ENCODE measurements around the gene FOXP3. TPM values are rescaled to one million over a fixed set of nuclear protein-coding genes. Genes with fewer than 3 reads are reported as not detected.

The FOXP3 gene
- total RNA-seq, 4 donors from 2014 or later: not detected

- Histone ChIP-seq H3K27me3 (no peaks in the 10 kb centered on the region), H3K36me3 (no peaks in the 10 kb centered on the region), H3K27ac (no peak overlapping the region), H3K9me3 (no peaks in the 10 kb centered on the region), H3K4me1 (no peaks in the 10 kb centered on the region), H3K4me3 (no peak overlapping the region)
- intact Hi-C loops (cut with DNase I; ENCODE audit: low total_unique reads): no loop called here
- DNase-seq: no peak
- in situ Hi-C loops (cut with MboI; ENCODE audit: low pct_ligation_motif_present in 1 of 4, low pct_unique_long_range_greater_than_20kb in 1 of 4, low sequenced_read_pairs in 3 of 4): no loop called here
- no peak for TF ChIP-seq EP300 (IDR thresholded peaks at IDR 0.05; ENCODE audit: low read depth)
- no peak for TF ChIP-seq POLR2A (IDR thresholded peaks at IDR 0.05)
- TF ChIP-seq CTCF (IDR thresholded peaks at IDR 0.05): no peak
- no peak for TF ChIP-seq POLR2AphosphoS5 (IDR thresholded peaks at IDR 0.05)
- WGBS, 2 donors (ENCODE audit: low coverage in 1 of 2): 82% methylated on average over 8 of the region's 8 CpGs; no CpG with 5 or more reads in 1 of the 2 donors
Observed at GRCh38 chrX:49210406-49210805, 54.1 kb downstream of the FOXP3 start.

- no peak overlapping the region for H3K4me3 ChIP-seq
- intact Hi-C loops (cut with DNase I; ENCODE audit: low total_unique reads): no loop called here
- 61% methylated on average over 28 of the region's 28 CpGs; no CpG with 5 or more reads in 1 of the 2 donors for WGBS, 2 donors (ENCODE audit: low coverage in 1 of 2)
- no peak for DNase-seq
- H3K27me3 ChIP-seq: no peaks in the 10 kb centered on the region
- no peaks in the 10 kb centered on the region for H3K9me3 ChIP-seq
- no peaks in the 10 kb centered on the region for H3K36me3 ChIP-seq
- in situ Hi-C loops (cut with MboI; ENCODE audit: low pct_ligation_motif_present in 1 of 4, low pct_unique_long_range_greater_than_20kb in 1 of 4, low sequenced_read_pairs in 3 of 4): no loop called here
- no peak overlapping the region for H3K27ac ChIP-seq
- TF ChIP-seq CTCF (IDR thresholded peaks at IDR 0.05) (no peak), POLR2AphosphoS5 (IDR thresholded peaks at IDR 0.05) (no peak), POLR2A (IDR thresholded peaks at IDR 0.05) (no peak), EP300 (IDR thresholded peaks at IDR 0.05; ENCODE audit: low read depth) (no peak)
- H3K4me1 ChIP-seq: no peaks in the 10 kb centered on the region
Observed at GRCh38 chrX:49209434-49210251, 54.9 kb downstream of the FOXP3 start.

GRCh38 chrX:49208399-49208798 lies 56.1 kb downstream of the FOXP3 start:
- no peaks in the 10 kb centered on the region for H3K27me3 ChIP-seq
- in situ Hi-C loops (cut with MboI; ENCODE audit: low pct_ligation_motif_present in 1 of 4, low pct_unique_long_range_greater_than_20kb in 1 of 4, low sequenced_read_pairs in 3 of 4) (no loop called here), intact Hi-C loops (cut with DNase I; ENCODE audit: low total_unique reads) (no loop called here)
- H3K4me3 ChIP-seq: no peak overlapping the region
- no peaks in the 10 kb centered on the region for H3K4me1 ChIP-seq
- H3K9me3 ChIP-seq: no peaks in the 10 kb centered on the region
- 95% methylated on average over 5 of the region's 5 CpGs; no CpG with 5 or more reads in 1 of the 2 donors for WGBS, 2 donors (ENCODE audit: low coverage in 1 of 2)
- no peak overlapping the region for H3K27ac ChIP-seq
- no peaks in the 10 kb centered on the region for H3K36me3 ChIP-seq
- no peak for TF ChIP-seq CTCF (IDR thresholded peaks at IDR 0.05)
- no peak for TF ChIP-seq POLR2AphosphoS5 (IDR thresholded peaks at IDR 0.05)
- no peak for TF ChIP-seq POLR2A (IDR thresholded peaks at IDR 0.05)
- no peak for DNase-seq

- Histone ChIP-seq H3K4me3 (no peak overlapping the region), H3K27me3 (no peaks in the 10 kb centered on the region), H3K36me3 (no peaks in the 10 kb centered on the region), H3K27ac (no peak overlapping the region), H3K4me1 (no peaks in the 10 kb centered on the region), H3K9me3 (no peaks in the 10 kb centered on the region)
- 69% methylated on average over 6 of the region's 8 CpGs; no CpG with 5 or more reads in 1 of the 2 donors for WGBS, 2 donors (ENCODE audit: low coverage in 1 of 2)
- intact Hi-C loops (cut with DNase I; ENCODE audit: low total_unique reads) (no loop called here), in situ Hi-C loops (cut with MboI; ENCODE audit: low pct_ligation_motif_present in 1 of 4, low pct_unique_long_range_greater_than_20kb in 1 of 4, low sequenced_read_pairs in 3 of 4) (no loop called here)
- DNase-seq: no peak
- TF ChIP-seq POLR2AphosphoS5 (IDR thresholded peaks at IDR 0.05): no peak
- no peak for TF ChIP-seq CTCF (IDR thresholded peaks at IDR 0.05)
- TF ChIP-seq POLR2A (IDR thresholded peaks at IDR 0.05): no peak
- no peak for TF ChIP-seq EP300 (IDR thresholded peaks at IDR 0.05; ENCODE audit: low read depth)
Observed at GRCh38 chrX:49206543-49206942, 58.0 kb downstream of the FOXP3 start.

All from transverse colon (tissue), 4 donors.